ENCODE measurements around the gene GRB10. TPM values are rescaled to one million over a fixed set of nuclear protein-coding genes. Genes with fewer than 3 reads are reported as not detected.

Gene GRB10
- total and polyA plus RNA-seq, 2 donors (not counting 3 experiments of a cell fraction or from before 2014, with no cell fraction given), result 43.7 to 240 TPM

GRCh38 chr7:50656141-50656895 lies 126.4 kb downstream of the GRB10 start:
- Histone ChIP-seq H3K79me2 (ENCODE audit: control insufficient read depth, insufficient read depth, low read length) (peaks cover 51% of the 10 kb centered on the region), H3K9ac (replicated peaks; ENCODE audit: extremely low read depth, insufficient read depth, low read length) (no peak overlapping the region), H3K9me3 (replicated peaks; ENCODE audit: control insufficient read depth, insufficient read depth, low read length) (no peaks in the 10 kb centered on the region), H4K20me1 (replicated peaks; ENCODE audit: control insufficient read depth, extremely low read depth, insufficient read depth, low read length) (no peaks in the 10 kb centered on the region), H3K4me3 (replicated peaks in 1 of 3; ENCODE audit: insufficient read depth in 1 of 3, low read depth in 1 of 3, low read length in 3 of 3) (no peak overlapping the region), H2AFZ (ENCODE audit: low read depth, low read length) (no peak overlapping the region), H3K4me1 (ENCODE audit: control insufficient read depth, extremely low read depth, insufficient read depth, low read length) (peaks cover 16% of the 10 kb centered on the region), H3K27ac (ENCODE audit: insufficient read depth, low read depth, low read length) (no peak overlapping the region), H3K9me1 (replicated peaks; ENCODE audit: control insufficient read depth, extremely low read depth, insufficient read depth, low read length) (no peaks in the 10 kb centered on the region), H3K4me2 (ENCODE audit: insufficient read depth, low read length) (no peak overlapping the region), H3K36me3 (ENCODE audit: control insufficient read depth in 2 of 2, extremely low read depth in 1 of 2, insufficient read depth in 2 of 2, low read length in 2 of 2) (peaks cover 0 to 38% of the 10 kb centered on the region in 2 experiments), H3K27me3 (ENCODE audit: control insufficient read depth in 2 of 2, insufficient read depth in 2 of 2, low read length in 2 of 2) (no peaks in the 10 kb centered on the region)
- FAIRE-seq, result no peak
- ChIA-PET POLR2A (no interaction called here), CTCF (interaction anchor here (1.0 to 1.7 kb wide), 2 partner anchors 188 to 485 kb away, joined by 3 to 5 read pairs; no protein-coding TSS in a partner anchor)
- TF ChIP-seq EZH2 (IDR thresholded peaks at IDR 0.05; ENCODE audit: borderline replicate concordance, low read depth, low read length, severe bottlenecking) (no peak), MYC (IDR thresholded peaks at IDR 0.05; ENCODE audit: low read depth, low read length) (no peak), JUN (IDR thresholded peaks at IDR 0.05; ENCODE audit: borderline replicate concordance, insufficient read depth, insufficient read length, low read depth) (no peak), CTCF (IDR thresholded peaks at IDR 0.05; ENCODE audit: extremely low read depth in 1 of 2, insufficient read depth in 1 of 2, low read depth in 1 of 2, low read length in 2 of 2) (no peak), FOS (IDR thresholded peaks at IDR 0.05; ENCODE audit: borderline replicate concordance, insufficient read depth, low read length) (no peak), POLR2AphosphoS5 (IDR thresholded peaks at IDR 0.05; ENCODE audit: insufficient read depth, low read depth, low read length) (no peak), POLR2A (IDR thresholded peaks at IDR 0.05; ENCODE audit: low read depth, low read length) (no peak), MAX (IDR thresholded peaks at IDR 0.05; ENCODE audit: insufficient read depth, insufficient read length) (no peak), GATA2 (IDR thresholded peaks at IDR 0.05; ENCODE audit: insufficient read depth, insufficient read length, low read depth, low read length) (no peak)
- BruUV-seq (replicated peaks), result no TSS peak
- DNase-seq (ENCODE audit: low read depth, low spot score), result no peak
- intact Hi-C loops (cut with micrococcal nuclease), result loop anchor here (2.0 kb wide), 1 partner anchor 484 kb away; no protein-coding TSS in a partner anchor
- dilution Hi-C loops (cut with MboI; ENCODE audit: extremely low pct_ligation_motif_present, low sequenced_read_pairs), result no loop called here

Data from endothelial cell of umbilical vein (primary cell).